HFF-Myc (cell line): ENCODE data around the gene ELOA.
A peak's percentile ranks its signal among the peaks of the same experiment; 100 is the strongest.

Experiments used
- DNase-seq: peaks from one replicate; pipeline ENCODE4 v3.0.0-alpha.2; 2011; ENCODE audit warnings: low read depth; ENCODE audit errors: extremely low read depth
- H3K4me3 ChIP-seq: replicated peaks from 2 replicates; pipeline ENCODE4 v1.5.1; 2011; ENCODE audit warnings: low read depth, mild to moderate bottlenecking, control low read depth, low read length
- CTCF ChIP-seq: IDR thresholded peaks from 2 replicates; pipeline ENCODE4 v1.5.1; 2012; ENCODE audit warnings: mild to moderate bottlenecking, low read depth, low read length, control low read depth; ENCODE audit errors: missing control alignments

Gene ELOA

GRCh38 chr1:23699280-23700179 is 43.7 kb upstream of the ELOA start:
- H3K4me3 ChIP-seq, result no peak overlapping the region
- no peak for DNase-seq
- no peak for TF ChIP-seq CTCF

- DNase-seq, result no peak
- no peak for TF ChIP-seq CTCF
- no peak overlapping the region for H3K4me3 ChIP-seq
These were observed 42.0 kb upstream of the ELOA start for GRCh38 chr1:23701310-23701709.

GRCh38 chr1:23701996-23702395 is 41.3 kb upstream of the ELOA start:
- no peak for DNase-seq
- no peak overlapping the region for H3K4me3 ChIP-seq
- TF ChIP-seq CTCF, result no peak

- no peak for TF ChIP-seq CTCF
- no peak overlapping the region for H3K4me3 ChIP-seq
- DNase-seq, result no peak
These were observed 38.3 kb upstream of the ELOA start for GRCh38 chr1:23704834-23705495.

- no peak for DNase-seq
- no peak for TF ChIP-seq CTCF
- no peak overlapping the region for H3K4me3 ChIP-seq
These were observed 34.0 kb upstream of the ELOA start for GRCh38 chr1:23709229-23709628.

- peak; percentile 54 for DNase-seq
- TF ChIP-seq CTCF, result peak; percentile 60
- no peak overlapping the region for H3K4me3 ChIP-seq
These were observed 24.8 kb upstream of the ELOA start for GRCh38 chr1:23718482-23718881.
